Measurements from ENCODE around the gene DNAJC16.

DNAJC16 gene

GRCh38 chr1:15620902-15621682 lies 94.4 kb downstream of the DNAJC16 start:
- DNase-seq (ENCODE audit: low spot score) (no peak), ATAC-seq (ENCODE audit: low read depth) (no peak)
- Histone ChIP-seq H3K4me3 (ENCODE audit: severe bottlenecking) (no peak overlapping the region), H3K27me3 (ENCODE audit: insufficient read depth, poor library complexity, severe bottlenecking) (no peaks in the 10 kb centered on the region), H3K36me3 (ENCODE audit: low read depth) (peaks cover 25% of the 10 kb centered on the region), H3K4me1 (ENCODE audit: insufficient read depth, poor library complexity, severe bottlenecking) (peaks cover 27% of the 10 kb centered on the region), H3K9me3 (ENCODE audit: severe bottlenecking) (no peaks in the 10 kb centered on the region), H3K27ac (ENCODE audit: poor library complexity, severe bottlenecking) (no peak overlapping the region)
- TF ChIP-seq CTCF (IDR thresholded peaks at IDR 0.05; ENCODE audit: poor library complexity, severe bottlenecking) = no peak

GRCh38 chr1:15621975-15622374 lies 95.3 kb downstream of the DNAJC16 start:
- Histone ChIP-seq H3K4me1 (ENCODE audit: insufficient read depth, poor library complexity, severe bottlenecking) (peaks cover 22% of the 10 kb centered on the region), H3K9me3 (ENCODE audit: severe bottlenecking) (no peaks in the 10 kb centered on the region), H3K27ac (ENCODE audit: poor library complexity, severe bottlenecking) (no peak overlapping the region), H3K27me3 (ENCODE audit: insufficient read depth, poor library complexity, severe bottlenecking) (no peaks in the 10 kb centered on the region), H3K4me3 (ENCODE audit: severe bottlenecking) (no peak overlapping the region), H3K36me3 (ENCODE audit: low read depth) (peaks cover 33% of the 10 kb centered on the region)
- no peak for ATAC-seq (ENCODE audit: low read depth)
- DNase-seq (ENCODE audit: low spot score) = no peak
- TF ChIP-seq CTCF (IDR thresholded peaks at IDR 0.05; ENCODE audit: poor library complexity, severe bottlenecking) = no peak

- Histone ChIP-seq H3K4me1 (ENCODE audit: insufficient read depth, poor library complexity, severe bottlenecking) (peaks cover 22% of the 10 kb centered on the region), H3K36me3 (ENCODE audit: low read depth) (peaks cover 41% of the 10 kb centered on the region), H3K27me3 (ENCODE audit: insufficient read depth, poor library complexity, severe bottlenecking) (no peaks in the 10 kb centered on the region), H3K4me3 (ENCODE audit: severe bottlenecking) (no peak overlapping the region), H3K9me3 (ENCODE audit: severe bottlenecking) (no peaks in the 10 kb centered on the region), H3K27ac (ENCODE audit: poor library complexity, severe bottlenecking) (no peak overlapping the region)
- ATAC-seq (ENCODE audit: low read depth) (no peak), DNase-seq (ENCODE audit: low spot score) (no peak)
- TF ChIP-seq CTCF (IDR thresholded peaks at IDR 0.05; ENCODE audit: poor library complexity, severe bottlenecking) = no peak
These were observed 96.2 kb downstream of the DNAJC16 start for GRCh38 chr1:15622712-15623373.

- ATAC-seq (ENCODE audit: low read depth) (no peak), DNase-seq (ENCODE audit: low spot score) (no peak)
- Histone ChIP-seq H3K4me1 (ENCODE audit: insufficient read depth, poor library complexity, severe bottlenecking) (peaks cover 22% of the 10 kb centered on the region), H3K4me3 (ENCODE audit: severe bottlenecking) (no peak overlapping the region), H3K27me3 (ENCODE audit: insufficient read depth, poor library complexity, severe bottlenecking) (no peaks in the 10 kb centered on the region), H3K9me3 (ENCODE audit: severe bottlenecking) (no peaks in the 10 kb centered on the region), H3K27ac (ENCODE audit: poor library complexity, severe bottlenecking) (no peak overlapping the region), H3K36me3 (ENCODE audit: low read depth) (peaks cover 47% of the 10 kb centered on the region)
- TF ChIP-seq CTCF (IDR thresholded peaks at IDR 0.05; ENCODE audit: poor library complexity, severe bottlenecking) = no peak
These were observed 96.8 kb downstream of the DNAJC16 start for GRCh38 chr1:15623435-15623834.

Measured in RWPE2 (cell line).